DOHH2 (cell line): ENCODE data around the gene LRRN2.

Source experiments
- H3F3A ChIP-seq: fragments of 200-600 bp; sonication (generic), shearing (Covaris generic); 2 replicates; pipeline ENCODE4 v1.6.0; 2016; ENCODE audit warnings: antibody characterized with exemption, mild to moderate bottlenecking; ENCODE audit not compliant: control insufficient read depth, insufficient read depth
- H3K27ac ChIP-seq: fragments of 200-600 bp; sonication (generic); 2 replicates; pipeline ENCODE4 v1.5.1; 2014; ENCODE audit warnings: low read depth, mild to moderate bottlenecking, low read length, moderate library complexity
- H3K27me3 ChIP-seq: fragments of 200-600 bp; sonication (generic); 2 replicates; pipeline ENCODE4 v1.6.1; 2014; ENCODE audit warnings: mild to moderate bottlenecking, low read length, mixed read lengths; ENCODE audit not compliant: control insufficient read depth
- H3K36me3 ChIP-seq: fragments of 200-600 bp; sonication (generic); 2 replicates; pipeline ENCODE4 v1.6.1; 2014; ENCODE audit warnings: mild to moderate bottlenecking, low read length, moderate library complexity, mixed read lengths; ENCODE audit not compliant: control insufficient read depth
- H3K4me1 ChIP-seq: fragments of 200-600 bp; sonication (generic); 2 replicates; pipeline ENCODE4 v1.6.1; 2014; ENCODE audit warnings: mild to moderate bottlenecking, low read length, mixed read lengths; ENCODE audit not compliant: control insufficient read depth
- H3K4me2 ChIP-seq: fragments of 200-600 bp; sonication (generic); 2 replicates; pipeline ENCODE4 v1.6.0; 2014; ENCODE audit warnings: mild to moderate bottlenecking, low read length, moderate library complexity
- H3K4me3 ChIP-seq: fragments of 200-600 bp; sonication (generic); 2 replicates; pipeline ENCODE4 v1.5.1; 2014; ENCODE audit warnings: mild to moderate bottlenecking, low read length, mixed read lengths
- H3K79me2 ChIP-seq: fragments of 200-600 bp; sonication (generic); 2 replicates; pipeline ENCODE4 v1.6.1; 2014; ENCODE audit warnings: mild to moderate bottlenecking, low read length, mixed read lengths; ENCODE audit not compliant: control insufficient read depth
- H3K9me2 ChIP-seq: fragments of 200-600 bp; sonication (generic); replicated peaks from 2 replicates; pipeline ENCODE4 v1.6.1; 2014; ENCODE audit warnings: mild to moderate bottlenecking, low read length, mixed read lengths; ENCODE audit not compliant: control insufficient read depth
- H3K9me3 ChIP-seq: fragments of 200-600 bp; sonication (generic); 2 replicates; pipeline ENCODE4 v1.6.1; 2014; ENCODE audit warnings: antibody characterized with exemption, low read length, mixed read lengths; ENCODE audit not compliant: control insufficient read depth, insufficient read depth
- H4K20me1 ChIP-seq: fragments of 200-600 bp; sonication (generic); 2 replicates; pipeline ENCODE4 v1.6.0; 2014; ENCODE audit warnings: low read depth, mild to moderate bottlenecking, antibody characterized with exemption, low read length, moderate library complexity; ENCODE audit not compliant: control insufficient read depth, insufficient read depth
- EZH2phosphoT487 ChIP-seq: fragments of 200-600 bp; sonication (generic); IDR thresholded peaks from 2 replicates; pipeline ENCODE4 v1.6.1; 2017; ENCODE audit warnings: borderline replicate concordance, mild to moderate bottlenecking, antibody characterized with exemption, low read length, moderate library complexity, mixed read lengths
- TF ChIP-seq, protein P1 (sequence below): fragments of 200-600 bp; sonication (generic); IDR thresholded peaks from one replicate; pipeline ENCODE4 v1.5.1; 2014; ENCODE audit warnings: antibody characterized with exemption, mild to moderate bottlenecking, low read depth, low read length; ENCODE audit not compliant: poor library complexity, severe bottlenecking

Gene LRRN2

DNA sequence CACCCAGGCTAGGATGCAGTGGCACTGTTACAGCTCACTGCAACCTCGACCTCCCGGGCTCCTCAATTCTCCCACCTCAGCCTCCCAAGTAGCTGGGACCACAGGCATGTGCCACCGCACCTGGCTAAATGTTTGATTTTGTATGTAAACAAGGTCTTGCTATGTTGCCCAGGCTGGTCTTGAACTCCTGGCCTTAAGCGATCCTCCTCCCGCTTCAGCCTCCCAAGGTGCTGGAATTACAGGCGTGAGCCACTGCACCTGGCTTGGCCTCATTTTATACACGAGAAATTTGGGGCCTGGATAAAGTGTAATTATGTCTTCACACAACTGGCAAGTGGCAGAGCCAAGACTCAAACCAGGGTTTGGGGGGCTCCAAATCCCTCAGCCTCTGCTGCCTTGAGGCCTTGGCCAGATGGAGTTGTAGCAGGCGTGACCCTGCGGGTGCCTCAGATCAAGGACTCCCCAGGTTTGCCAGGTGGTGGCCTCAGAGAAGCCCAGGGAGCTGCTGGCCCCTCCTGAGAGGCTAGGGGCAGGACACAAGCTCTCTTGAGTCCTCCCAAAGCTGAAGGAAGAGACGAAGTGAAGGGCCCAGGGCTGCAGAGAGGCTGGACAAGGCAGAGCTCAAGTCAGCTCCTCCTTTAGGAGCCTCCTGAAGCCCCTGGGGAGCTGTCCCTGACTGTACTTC lies 107.6 kb downstream of the LRRN2 start:
- Histone ChIP-seq H3K4me2 (peak overlapping the region; percentile 17; the same call in 1 of the 2 replicates), H3K4me1 (peaks cover 43% of the 10 kb centered on the region)

DNA sequence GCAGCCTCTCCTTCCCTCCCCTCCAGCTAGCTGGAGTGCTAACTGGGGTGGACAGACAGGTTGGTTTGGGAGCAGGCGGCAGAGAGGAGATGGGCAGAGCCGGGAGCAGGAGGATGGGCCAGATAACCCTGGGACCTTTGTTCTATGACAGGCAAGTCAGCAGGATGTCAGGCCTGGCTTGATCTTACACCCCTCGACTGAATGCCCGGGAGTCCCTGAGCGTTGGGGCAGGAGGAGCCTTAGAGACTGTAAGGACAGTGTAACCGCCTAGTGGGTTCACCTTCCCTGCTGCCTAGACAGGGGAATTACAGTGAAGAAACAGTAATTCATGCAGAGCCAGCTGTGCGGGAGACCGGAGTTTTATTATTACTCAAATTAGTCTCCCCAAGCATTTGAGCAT lies 109.1 kb downstream of the LRRN2 start:
- no peak overlapping the region for H3K4me2 ChIP-seq
- no peaks in the 10 kb centered on the region for H3K9me2 ChIP-seq
- no peak overlapping the region for H3K27ac ChIP-seq
- peaks cover 7% of the 10 kb centered on the region for H3K36me3 ChIP-seq
- H3K79me2 ChIP-seq = no peaks in the 10 kb centered on the region
- TF ChIP-seq EZH2phosphoT487 = no peak
- TF ChIP-seq, protein P1, sequence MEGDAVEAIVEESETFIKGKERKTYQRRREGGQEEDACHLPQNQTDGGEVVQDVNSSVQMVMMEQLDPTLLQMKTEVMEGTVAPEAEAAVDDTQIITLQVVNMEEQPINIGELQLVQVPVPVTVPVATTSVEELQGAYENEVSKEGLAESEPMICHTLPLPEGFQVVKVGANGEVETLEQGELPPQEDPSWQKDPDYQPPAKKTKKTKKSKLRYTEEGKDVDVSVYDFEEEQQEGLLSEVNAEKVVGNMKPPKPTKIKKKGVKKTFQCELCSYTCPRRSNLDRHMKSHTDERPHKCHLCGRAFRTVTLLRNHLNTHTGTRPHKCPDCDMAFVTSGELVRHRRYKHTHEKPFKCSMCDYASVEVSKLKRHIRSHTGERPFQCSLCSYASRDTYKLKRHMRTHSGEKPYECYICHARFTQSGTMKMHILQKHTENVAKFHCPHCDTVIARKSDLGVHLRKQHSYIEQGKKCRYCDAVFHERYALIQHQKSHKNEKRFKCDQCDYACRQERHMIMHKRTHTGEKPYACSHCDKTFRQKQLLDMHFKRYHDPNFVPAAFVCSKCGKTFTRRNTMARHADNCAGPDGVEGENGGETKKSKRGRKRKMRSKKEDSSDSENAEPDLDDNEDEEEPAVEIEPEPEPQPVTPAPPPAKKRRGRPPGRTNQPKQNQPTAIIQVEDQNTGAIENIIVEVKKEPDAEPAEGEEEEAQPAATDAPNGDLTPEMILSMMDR = no peak
- no peaks in the 10 kb centered on the region for H3K27me3 ChIP-seq
- 0 out of 2 replicates have a peak, but pooled peaks cover 3% of the 10 kb centered on the region for H4K20me1 ChIP-seq
- no peaks in the 10 kb centered on the region for H3F3A ChIP-seq
- H3K9me3 ChIP-seq = no peaks in the 10 kb centered on the region
- no peak overlapping the region for H3K4me3 ChIP-seq
- peaks cover 43% of the 10 kb centered on the region for H3K4me1 ChIP-seq

More for the DNA sequence above, 107.6 kb downstream of the LRRN2 start:
- H3K9me2 ChIP-seq = no peaks in the 10 kb centered on the region
- H3K9me3 ChIP-seq = no peaks in the 10 kb centered on the region
- H3K27me3 ChIP-seq = no peaks in the 10 kb centered on the region
- H3K27ac ChIP-seq = no peak overlapping the region
- H4K20me1 ChIP-seq = 0 out of 2 replicates have a peak, but pooled peaks cover 3% of the 10 kb centered on the region
- H3K36me3 ChIP-seq = peaks cover 6% of the 10 kb centered on the region; the same call in 1 of the 2 replicates
- TF ChIP-seq, protein P1 = no peak
- no peak for TF ChIP-seq EZH2phosphoT487
- H3F3A ChIP-seq = no peaks in the 10 kb centered on the region
- no peak overlapping the region for H3K4me3 ChIP-seq
- H3K79me2 ChIP-seq = no peaks in the 10 kb centered on the region

DNA sequence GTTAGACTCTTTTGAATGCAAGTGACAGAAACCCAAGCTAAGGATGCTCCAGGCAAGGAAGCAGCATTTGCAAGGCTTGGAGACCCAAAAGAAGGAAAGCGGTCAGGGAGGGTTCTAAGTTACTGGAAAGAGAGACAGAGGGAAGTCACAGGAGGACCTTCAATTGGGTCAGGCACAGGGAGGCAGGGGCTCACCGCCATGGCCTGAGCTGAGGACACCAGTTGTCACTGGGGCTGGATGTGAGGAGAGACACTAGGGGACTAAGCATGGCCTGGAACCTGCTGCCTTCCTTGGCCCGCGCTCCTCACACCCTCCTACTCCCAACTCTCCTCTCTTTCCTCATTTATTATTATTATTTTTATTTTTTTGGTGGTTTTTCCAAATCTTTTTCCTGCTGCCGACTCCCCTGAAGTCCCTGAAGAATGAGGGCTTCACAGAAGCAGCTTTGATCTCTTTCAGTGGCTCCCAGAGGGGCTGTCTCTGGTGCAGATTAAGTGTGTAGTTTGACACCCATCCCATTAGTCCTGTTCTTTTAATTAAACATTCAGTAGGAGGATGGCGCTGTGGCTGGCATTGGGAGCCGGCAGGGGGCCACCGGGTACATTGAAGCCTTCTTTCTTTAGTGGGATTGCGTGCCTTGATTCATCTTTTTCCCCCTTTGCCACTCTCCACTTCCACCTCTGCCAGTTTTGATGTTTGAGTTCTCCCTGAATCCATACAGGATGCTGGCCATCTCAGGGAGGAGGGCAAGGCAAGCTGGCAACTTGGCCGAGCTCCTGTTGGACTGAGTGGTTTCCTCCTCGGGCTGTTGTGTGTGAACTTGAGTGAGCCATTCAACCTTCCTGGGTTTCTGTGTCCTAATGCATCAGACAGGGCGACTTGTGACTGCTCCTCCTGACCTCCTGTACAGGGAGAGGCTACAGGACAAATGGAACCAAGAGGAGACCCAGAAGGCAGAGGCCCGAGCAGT lies 110.0 kb downstream of the LRRN2 start:
- Histone ChIP-seq H3K4me2 (no peak overlapping the region), H3K79me2 (no peaks in the 10 kb centered on the region), H3K4me3 (no peak overlapping the region), H3K27ac (no peak overlapping the region), H3K9me2 (no peaks in the 10 kb centered on the region), H3K4me1 (peaks cover 43% of the 10 kb centered on the region), H3K27me3 (no peaks in the 10 kb centered on the region), H4K20me1 (0 out of 2 replicates have a peak, but pooled peaks cover 3% of the 10 kb centered on the region), H3K36me3 (peaks cover 12% of the 10 kb centered on the region), H3F3A (no peaks in the 10 kb centered on the region), H3K9me3 (no peaks in the 10 kb centered on the region)
- TF ChIP-seq, protein P1 = no peak
- TF ChIP-seq EZH2phosphoT487 = no peak
